HG02678 (cell line): Measurements from ENCODE around the gene CZIB.
"Not testable (repeated sequence)": the region's sequence is repeated elsewhere in the genome, so short reads cannot be mapped to it uniquely, and the experiment has no call there.

Experiments
- ATAC-seq: cut with Tn5 transposase; IDR thresholded peaks from one replicate; pipeline ENCODE4 v1.9.1; 2021; ENCODE audit warnings: mild to moderate bottlenecking, moderate library complexity; ENCODE audit not compliant: unreplicated experiment

CZIB gene

GRCh38 chr1:53189061-53189460, 31.4 kb downstream of the CZIB start:
- no peak for ATAC-seq

GRCh38 chr1:53188099-53188498, 32.3 kb downstream of the CZIB start:
- ATAC-seq, result no peak

- no peak for ATAC-seq
Observed at GRCh38 chr1:53187401-53187800, 33.0 kb downstream of the CZIB start.

GRCh38 chr1:53186533-53186932, 33.9 kb downstream of the CZIB start:
- no peak for ATAC-seq

GRCh38 chr1:53185955-53186297, 34.5 kb downstream of the CZIB start:
- not testable (repeated sequence) for ATAC-seq

- ATAC-seq, result no peak
Observed at GRCh38 chr1:53183095-53183990, 37.1 kb downstream of the CZIB start.

GRCh38 chr1:53182716-53183094, 37.7 kb downstream of the CZIB start:
- ATAC-seq, result no peak

GRCh38 chr1:53182111-53182593, 38.3 kb downstream of the CZIB start:
- ATAC-seq, result no peak

- no peak for ATAC-seq
Observed at GRCh38 chr1:53180951-53181350, 39.5 kb downstream of the CZIB start.

GRCh38 chr1:53180226-53180625, 40.2 kb downstream of the CZIB start:
- ATAC-seq, result no peak

GRCh38 chr1:53176452-53177208, 43.8 kb downstream of the CZIB start:
- no peak for ATAC-seq

GRCh38 chr1:53174971-53175913, 45.2 kb downstream of the CZIB start:
- no peak for ATAC-seq

- ATAC-seq, result no peak
Observed at GRCh38 chr1:53172426-53173128, 47.9 kb downstream of the CZIB start.

GRCh38 chr1:53166912-53167311, 53.5 kb downstream of the CZIB start:
- no peak for ATAC-seq

GRCh38 chr1:53166366-53166765, 54.1 kb downstream of the CZIB start:
- no peak for ATAC-seq

GRCh38 chr1:53165408-53165961, 54.9 kb downstream of the CZIB start:
- no peak for ATAC-seq
